Mesendoderm (in vitro differentiated cells): ENCODE results near the gene MRPL28.

Experiments used
- DNase-seq: peaks from one replicate; pipeline ENCODE4 v3.0.0; 2013
- H2AK5ac ChIP-seq: 2 replicates; pipeline ENCODE4 v1.6.1; 2013; ENCODE audit warnings: low read length, inconsistent platforms
- H2BK120ac ChIP-seq: 2 replicates; pipeline ENCODE4 v1.6.1; 2013; ENCODE audit warnings: low read depth, mild to moderate bottlenecking, low read length, moderate library complexity, mixed read lengths
- H2BK15ac ChIP-seq: replicated peaks from 2 replicates; pipeline ENCODE4 v1.6.1; 2013; ENCODE audit warnings: low read depth, mild to moderate bottlenecking, moderate library complexity
- H2BK5ac ChIP-seq: 2 replicates; pipeline ENCODE4 v1.6.1; 2013; ENCODE audit warnings: low read length, inconsistent platforms
- H3K18ac ChIP-seq: 2 replicates; pipeline ENCODE4 v1.6.1; 2013; ENCODE audit warnings: mild to moderate bottlenecking, low read length, mixed read lengths
- H3K23ac ChIP-seq: one replicate; pipeline ENCODE4 v1.6.1; 2013; ENCODE audit warnings: low read length
- H3K27ac ChIP-seq: 2 replicates; pipeline ENCODE4 v1.5.1; 2013; ENCODE audit warnings: low read depth, mild to moderate bottlenecking, inconsistent platforms, low read length, moderate library complexity
- H3K27me3 ChIP-seq: 2 replicates; pipeline ENCODE4 v1.6.1; 2013; ENCODE audit warnings: low read length, control low read depth, mild to moderate bottlenecking, inconsistent platforms; ENCODE audit not compliant: insufficient read depth, poor library complexity
- H3K36me3 ChIP-seq: 2 replicates; pipeline ENCODE4 v1.6.1; 2013; ENCODE audit warnings: low read length, inconsistent platforms; ENCODE audit not compliant: control insufficient read depth, insufficient read depth
- H3K4ac ChIP-seq: one replicate; pipeline ENCODE4 v1.6.1; 2013; ENCODE audit warnings: low read depth, mild to moderate bottlenecking, low read length, moderate library complexity
- H3K4me1 ChIP-seq: 2 replicates; pipeline ENCODE4 v1.6.1; 2013; ENCODE audit warnings: low read depth, low read length, inconsistent platforms; ENCODE audit not compliant: control insufficient read depth
- H3K4me2 ChIP-seq: 2 replicates; pipeline ENCODE4 v1.6.1; 2013; ENCODE audit warnings: low read length
- H3K4me3 ChIP-seq: 2 replicates; pipeline ENCODE4 v1.5.1; 2013; ENCODE audit warnings: mild to moderate bottlenecking, low read length
- H3K56ac ChIP-seq: one replicate; pipeline ENCODE4 v1.6.1; 2013; ENCODE audit warnings: low read length
- H3K79me1 ChIP-seq: 2 replicates; pipeline ENCODE4 v1.6.1; 2013; ENCODE audit warnings: low read length, inconsistent platforms
- H3K79me2 ChIP-seq: 2 replicates; pipeline ENCODE4 v1.6.1; 2013; ENCODE audit warnings: mild to moderate bottlenecking, low read length; ENCODE audit not compliant: control insufficient read depth, insufficient read depth
- H3K9ac ChIP-seq: 2 replicates; pipeline ENCODE4 v1.6.1; 2013; ENCODE audit warnings: low read length, inconsistent platforms
- H4K5ac ChIP-seq: one replicate; pipeline ENCODE4 v1.6.1; 2013; ENCODE audit warnings: low read length
- H4K8ac ChIP-seq: one replicate; pipeline ENCODE4 v1.6.1; 2013; ENCODE audit warnings: low read depth, mild to moderate bottlenecking, control low read depth, low read length, moderate library complexity
- WGBS: extraction: QIAGEN DNeasy Blood & Tissue Kit; methylation state at CpG from one replicate; pipeline ENCODE4 v1.1.7; 2013; ENCODE audit warnings: low lambda C conversion rate, missing lambda C conversion rate; ENCODE audit not compliant: insufficient coverage; ENCODE audit errors: extremely low coverage; 5-methylcytosine and 5-hydroxymethylcytosine counted together

MRPL28 gene

DNA sequence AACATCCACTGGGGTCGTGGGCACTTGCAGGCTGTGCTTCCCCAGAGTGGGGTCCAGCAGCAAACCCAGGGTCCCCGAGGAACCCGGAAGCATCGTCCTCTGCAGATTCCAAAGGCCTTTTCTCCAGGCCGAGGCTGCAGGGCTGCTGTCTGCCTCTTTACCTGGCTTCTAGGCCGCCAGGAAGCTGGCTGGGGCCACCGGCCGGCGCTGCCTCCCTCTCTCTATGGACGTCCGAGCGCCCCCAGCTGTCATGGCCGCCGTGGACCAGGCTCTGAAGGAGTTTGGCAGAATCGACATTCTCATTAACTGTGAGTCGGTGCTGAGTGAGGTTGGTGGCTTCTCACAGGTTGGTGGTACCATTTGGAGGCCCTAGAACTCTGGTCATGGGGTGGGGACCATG, 36.9 kb upstream of the MRPL28 start:
- Histone ChIP-seq H3K4ac (no peak overlapping the region), H2BK5ac (no peak overlapping the region), H3K56ac (no peak overlapping the region), H3K23ac (no peak overlapping the region), H3K27me3 (no peaks in the 10 kb centered on the region), H3K79me2 (no peaks in the 10 kb centered on the region), H3K36me3 (no peaks in the 10 kb centered on the region), H3K18ac (no peak overlapping the region), H2BK15ac (no peak overlapping the region), H3K9ac (no peak overlapping the region), H3K4me3 (no peak overlapping the region), H2BK120ac (no peak overlapping the region), H3K4me2 (no peak overlapping the region), H4K8ac (no peak overlapping the region), H3K27ac (no peak overlapping the region), H2AK5ac (no peak overlapping the region), H3K79me1 (no peaks in the 10 kb centered on the region), H3K4me1 (no peaks in the 10 kb centered on the region), H4K5ac (no peak overlapping the region)
- DNase-seq, result no peak
- no CpG with 5 or more reads among the region's 16 CpGs for WGBS

DNA sequence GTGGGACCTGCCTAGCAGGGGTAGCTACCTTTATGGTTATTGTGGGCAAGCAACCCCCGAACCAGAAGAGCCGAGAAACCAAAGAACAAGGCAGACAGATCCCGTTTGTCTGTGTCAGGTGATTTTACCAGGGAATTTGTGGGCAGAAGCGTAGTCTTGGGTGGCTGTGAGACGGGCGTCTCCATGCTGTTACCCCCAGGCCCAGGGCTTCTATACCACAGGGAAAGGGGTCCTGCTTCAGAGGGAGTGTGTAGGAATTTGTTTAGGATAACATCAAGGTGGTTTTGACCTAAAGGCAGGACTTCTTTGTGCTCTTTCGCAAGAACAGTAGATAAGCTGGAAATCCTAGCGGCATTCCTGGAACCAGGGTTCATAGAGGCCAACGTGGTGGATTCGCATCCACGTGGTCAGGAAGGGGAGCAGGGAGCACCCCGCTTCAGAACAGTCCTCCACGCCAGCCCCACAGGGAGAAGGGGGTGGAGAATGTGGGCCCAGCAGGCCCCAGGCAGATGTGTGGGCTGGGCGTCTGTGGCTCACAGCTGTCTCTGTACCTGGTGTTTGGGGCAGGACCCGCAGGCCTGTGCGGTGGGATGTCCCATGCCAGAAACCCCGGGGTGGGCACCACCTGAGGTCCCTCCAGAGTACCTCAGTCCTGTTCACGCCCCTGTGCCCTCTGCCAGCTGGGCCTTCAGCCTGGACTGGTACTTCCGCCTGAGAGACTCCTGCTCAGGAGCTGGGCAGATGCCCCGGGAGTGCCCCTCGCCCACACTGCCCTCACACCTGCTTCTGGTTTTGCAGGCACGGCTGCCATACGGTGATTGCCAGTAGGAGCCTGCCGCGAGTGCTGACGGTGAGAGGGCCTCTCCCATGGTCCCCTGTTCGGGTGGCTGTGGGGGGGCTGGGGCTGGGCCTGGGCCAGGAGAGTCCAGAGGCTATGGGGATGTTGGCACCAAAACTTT, 35.5 kb upstream of the MRPL28 start:
- Histone ChIP-seq H3K9ac (no peak overlapping the region), H4K5ac (no peak overlapping the region)
- WGBS, result no CpG with 5 or more reads among the region's 27 CpGs

DNA sequence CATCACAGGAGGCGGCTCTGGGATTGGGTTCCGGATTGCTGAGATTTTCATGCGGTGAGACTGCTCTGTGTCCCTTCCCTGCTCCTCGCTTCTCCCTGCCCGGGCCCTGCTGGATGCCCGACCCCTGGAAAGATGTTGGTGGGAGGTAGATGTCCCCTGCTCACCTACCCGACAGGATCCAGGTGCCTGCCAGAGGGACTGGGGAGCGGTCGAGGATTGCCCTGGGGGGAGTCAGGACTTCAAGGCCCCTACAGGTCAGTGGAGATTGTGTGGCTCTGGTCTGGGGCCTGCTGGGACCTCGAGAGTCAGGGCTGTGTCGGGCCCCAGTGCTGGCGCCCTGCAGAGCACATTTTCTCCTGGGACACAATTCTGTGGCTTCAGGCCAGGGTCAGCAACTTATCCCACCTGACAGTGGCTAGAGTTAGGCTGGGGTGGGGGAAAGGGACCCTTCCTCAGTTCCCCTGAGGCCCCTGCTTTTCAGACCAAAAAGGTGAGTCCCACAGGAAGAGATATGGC, 34.7 kb upstream of the MRPL28 start:
- no peak overlapping the region for H4K5ac ChIP-seq
- no peak overlapping the region for H3K56ac ChIP-seq
- no peak overlapping the region for H3K4me3 ChIP-seq
- H3K27ac ChIP-seq, result no peak overlapping the region
- peaks cover under 1% of the 10 kb centered on the region for H3K79me1 ChIP-seq
- no peaks in the 10 kb centered on the region for H3K79me2 ChIP-seq
- peaks cover 3% of the 10 kb centered on the region for H3K36me3 ChIP-seq
- no peaks in the 10 kb centered on the region for H3K27me3 ChIP-seq
- no peak overlapping the region for H2AK5ac ChIP-seq
- H3K4me1 ChIP-seq, result no peaks in the 10 kb centered on the region
- H3K18ac ChIP-seq, result no peak overlapping the region
- H2BK120ac ChIP-seq, result no peak overlapping the region
- DNase-seq, result no peak
- no peak overlapping the region for H2BK15ac ChIP-seq
- no peak overlapping the region for H3K4ac ChIP-seq
- no peak overlapping the region for H3K4me2 ChIP-seq
- H2BK5ac ChIP-seq, result no peak overlapping the region
- WGBS, result no CpG with 5 or more reads among the region's 12 CpGs
- H4K8ac ChIP-seq, result no peak overlapping the region
- no peak overlapping the region for H3K23ac ChIP-seq
- H3K9ac ChIP-seq, result no peak overlapping the region

More for the DNA sequence above, 35.5 kb upstream of the MRPL28 start:
- Histone ChIP-seq H3K79me1 (no peaks in the 10 kb centered on the region), H3K4ac (no peak overlapping the region), H3K4me3 (no peak overlapping the region), H2BK5ac (no peak overlapping the region), H3K56ac (no peak overlapping the region), H2BK120ac (no peak overlapping the region), H3K36me3 (no peaks in the 10 kb centered on the region), H3K23ac (no peak overlapping the region), H2AK5ac (no peak overlapping the region), H4K8ac (no peak overlapping the region), H3K18ac (no peak overlapping the region), H3K4me1 (no peaks in the 10 kb centered on the region), H3K27ac (no peak overlapping the region), H3K27me3 (no peaks in the 10 kb centered on the region), H2BK15ac (no peak overlapping the region), H3K4me2 (no peak overlapping the region), H3K79me2 (no peaks in the 10 kb centered on the region)
- no peak for DNase-seq

DNA sequence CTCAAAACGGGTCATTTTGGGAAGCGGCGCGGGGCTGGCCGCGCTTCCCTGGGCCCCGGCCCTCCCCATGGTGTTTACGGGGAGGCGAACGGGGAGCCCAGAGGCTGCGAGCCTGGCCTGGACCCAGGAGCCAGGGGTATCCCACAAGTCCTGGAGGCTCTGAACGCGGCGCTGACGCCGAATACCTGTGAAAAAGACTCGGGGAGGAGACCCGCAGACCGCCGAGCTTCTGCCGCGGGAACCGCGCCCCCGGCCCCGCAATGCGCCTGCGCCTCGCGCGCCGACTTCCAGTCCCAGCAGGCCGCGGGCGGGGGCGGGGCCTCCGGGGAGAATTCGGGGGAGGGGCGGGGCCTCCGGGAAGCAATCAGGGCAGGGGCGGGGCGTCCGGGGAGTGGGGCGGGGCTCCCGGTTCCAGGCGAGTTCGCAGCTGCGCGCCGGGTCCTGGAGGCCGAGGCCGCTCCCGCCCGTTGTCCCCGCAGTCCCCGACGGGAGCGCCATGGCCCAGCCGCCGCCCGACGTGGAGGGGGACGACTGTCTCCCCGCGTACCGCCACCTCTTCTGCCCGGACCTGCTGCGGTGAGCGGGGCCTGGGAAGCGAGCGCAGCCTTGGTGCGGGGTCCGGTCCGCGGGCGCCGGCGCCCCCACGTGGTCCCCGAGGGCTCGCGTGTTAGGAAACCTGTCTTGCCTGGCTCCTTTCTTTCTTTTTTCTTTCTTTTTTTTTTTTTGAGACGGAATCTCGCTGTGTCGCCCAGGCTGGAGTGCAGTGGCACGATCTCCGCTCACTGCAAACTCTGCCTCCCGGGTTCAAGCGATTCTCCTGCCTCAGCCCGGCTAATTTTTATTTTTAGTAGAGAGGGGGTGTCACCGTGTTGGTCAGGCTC, 31.4 kb upstream of the MRPL28 start, which contains the start of gene DECR2:
Gene DECR2 (plus strand): TSS at position 418 of the 881 bp plus-strand sequence. CDS start 79 bp downstream, at position 497.
- Histone ChIP-seq H3K36me3 (peaks cover 7% of the 10 kb centered on the region), H3K27me3 (no peaks in the 10 kb centered on the region), H4K8ac (no peak within 1 kb of the TSS), H3K23ac (no peak within 1 kb of the TSS), H2AK5ac (no peak within 1 kb of the TSS), H3K27ac (peak within 1 kb of the TSS; percentile 85), H3K79me2 (peaks cover 2% of the 10 kb centered on the region), H3K9ac (peak within 1 kb of the TSS; percentile 95), H3K4me3 (peak within 1 kb of the TSS; percentile 60), H3K56ac (peak within 1 kb of the TSS; percentile 96), H3K4ac (no peak within 1 kb of the TSS), H2BK15ac (no peak within 1 kb of the TSS), H3K79me1 (peaks cover 9% of the 10 kb centered on the region), H2BK120ac (no peak within 1 kb of the TSS), H3K18ac (peak within 1 kb of the TSS; percentile 17), H4K5ac (no peak within 1 kb of the TSS), H2BK5ac (no peak within 1 kb of the TSS), H3K4me2 (peak within 1 kb of the TSS; percentile 56), H3K4me1 (no peaks in the 10 kb centered on the region)
- peak; percentile 93 for DNase-seq
- WGBS, result no CpG with 5 or more reads among the region's 91 CpGs

DNA sequence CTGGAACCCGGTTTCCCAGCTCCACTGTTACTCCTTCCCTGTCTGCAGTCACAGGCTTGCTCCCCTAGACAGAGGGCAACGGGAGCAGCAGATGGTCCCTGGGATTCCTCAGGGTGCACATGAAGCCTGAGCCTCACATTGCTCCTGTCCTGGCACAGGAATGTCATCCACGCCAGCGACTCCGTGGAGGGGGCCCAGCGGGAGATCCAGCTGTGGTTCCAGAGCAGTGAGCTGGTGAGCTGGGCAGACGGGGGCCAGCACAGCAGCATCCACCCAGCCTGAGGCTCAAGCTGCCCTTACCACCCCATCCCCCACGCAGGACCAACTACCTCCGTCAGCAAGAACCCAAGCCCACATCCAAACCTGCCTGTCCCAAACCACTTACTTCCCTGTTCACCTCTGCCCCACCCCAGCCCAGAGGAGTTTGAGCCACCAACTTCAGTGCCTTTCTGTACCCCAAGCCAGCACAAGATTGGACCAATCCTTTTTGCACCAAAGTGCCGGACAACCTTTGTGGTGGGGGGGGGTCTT, 29.8 kb upstream of the MRPL28 start:
- Histone ChIP-seq H3K18ac (no peak overlapping the region), H3K4me2 (no peak overlapping the region), H3K27me3 (no peaks in the 10 kb centered on the region), H2BK15ac (no peak overlapping the region), H3K4ac (no peak overlapping the region), H4K8ac (no peak overlapping the region), H3K79me2 (peaks cover 2% of the 10 kb centered on the region), H3K27ac (no peak overlapping the region), H4K5ac (no peak overlapping the region), H2AK5ac (no peak overlapping the region), H3K4me3 (no peak overlapping the region), H3K4me1 (no peaks in the 10 kb centered on the region), H3K56ac (peak overlapping the region; percentile 64), H3K79me1 (peaks cover 9% of the 10 kb centered on the region), H3K23ac (peak overlapping the region; percentile 80), H3K36me3 (peaks cover 7% of the 10 kb centered on the region), H3K9ac (no peak overlapping the region), H2BK5ac (no peak overlapping the region), H2BK120ac (no peak overlapping the region)
- WGBS, result no CpG with 5 or more reads among the region's 10 CpGs
- DNase-seq, result no peak
